Measurements from ENCODE around the gene SPIRE1. TPM values are rescaled to one million over a fixed set of nuclear protein-coding genes. Genes with fewer than 3 reads are reported as not detected.

The SPIRE1 gene
- polyA plus RNA-seq, 1 experiment: 11.6 TPM

GRCh38 chr18:12461326-12461725 is 196.6 kb downstream of the SPIRE1 start:
- DNase-seq (ENCODE audit: low read depth): no peak
- no peaks in the 10 kb centered on the region for H3K27me3 ChIP-seq (ENCODE audit: control insufficient read depth, insufficient read depth, low read length)
- no peak overlapping the region for H3K4me3 ChIP-seq (ENCODE audit: low read depth, low read length)
- H3K36me3 ChIP-seq (ENCODE audit: control insufficient read depth, insufficient read depth, low read length): peaks cover 9% of the 10 kb centered on the region
- no peak for TF ChIP-seq CTCF (IDR thresholded peaks at IDR 0.05; ENCODE audit: insufficient read depth, low read depth, low read length)
- POLR2A ChIA-PET: no interaction called here
- CTCF ChIA-PET: interaction anchor here (1.0 to 1.8 kb wide), 2 partner anchors 15 to 198 kb away, joined by 4 to 7 read pairs; no protein-coding TSS in a partner anchor

DNA sequence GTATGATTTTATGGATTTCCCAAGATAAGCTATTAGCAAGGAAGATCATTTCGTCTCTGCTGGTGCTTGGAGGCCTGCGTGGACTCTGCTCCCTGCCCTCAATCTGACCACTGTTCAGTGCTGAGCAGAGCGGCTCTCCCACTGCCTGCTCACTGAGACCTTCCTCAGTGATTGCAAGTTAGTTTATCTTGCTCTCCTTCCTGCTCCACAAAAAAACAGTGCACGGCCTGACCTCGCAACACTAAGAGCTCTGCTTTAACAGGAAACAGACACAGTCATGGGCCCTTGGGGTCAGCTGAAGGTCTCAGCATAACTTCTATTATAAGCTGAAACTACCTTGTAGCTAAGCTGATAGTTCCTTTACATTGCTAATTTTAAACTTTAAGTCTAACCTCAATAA is 197.0 kb downstream of the SPIRE1 start:
- Histone ChIP-seq H3K27me3 (ENCODE audit: control insufficient read depth, insufficient read depth, low read length) (no peaks in the 10 kb centered on the region), H3K36me3 (ENCODE audit: control insufficient read depth, insufficient read depth, low read length) (peaks cover 9% of the 10 kb centered on the region), H3K4me3 (ENCODE audit: low read depth, low read length) (no peak overlapping the region)
- POLR2A ChIA-PET: no interaction called here
- no peak for DNase-seq (ENCODE audit: low read depth)
- CTCF ChIA-PET: interaction anchor here (1.0 kb wide), 1 partner anchor 15 kb away, joined by 4 read pairs; no protein-coding TSS in a partner anchor
- TF ChIP-seq CTCF (IDR thresholded peaks at IDR 0.05; ENCODE audit: insufficient read depth, low read depth, low read length): no peak

DNA sequence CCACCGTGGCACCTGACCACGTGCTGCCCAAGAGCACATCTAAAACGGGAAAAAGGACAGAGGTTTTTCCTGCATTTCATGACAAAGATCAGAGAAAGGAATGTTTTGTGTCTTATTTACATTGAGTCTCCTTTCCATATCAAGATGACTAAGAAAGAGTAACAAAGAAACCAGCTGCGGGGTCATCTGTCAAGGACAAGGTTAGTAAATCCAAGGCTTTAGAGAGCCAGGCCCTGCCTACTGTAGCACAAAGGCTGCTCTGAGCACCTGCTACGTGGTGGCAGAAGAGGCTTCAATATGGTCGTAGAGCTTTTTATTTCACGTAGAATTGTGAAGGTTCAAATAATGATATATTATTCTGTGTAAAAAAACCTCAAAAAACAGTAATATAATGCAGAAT is 199.1 kb downstream of the SPIRE1 start:
- no peak overlapping the region for H3K4me3 ChIP-seq (ENCODE audit: low read depth, low read length)
- no peaks in the 10 kb centered on the region for H3K27me3 ChIP-seq (ENCODE audit: control insufficient read depth, insufficient read depth, low read length)
- ChIA-PET CTCF (no interaction called here), POLR2A (no interaction called here)
- peaks cover 5% of the 10 kb centered on the region for H3K36me3 ChIP-seq (ENCODE audit: control insufficient read depth, insufficient read depth, low read length)
- TF ChIP-seq CTCF (IDR thresholded peaks at IDR 0.05; ENCODE audit: insufficient read depth, low read depth, low read length): no peak
- DNase-seq (ENCODE audit: low read depth): no peak

GRCh38 chr18:12456441-12456840 is 201.5 kb downstream of the SPIRE1 start:
- TF ChIP-seq CTCF (IDR thresholded peaks at IDR 0.05; ENCODE audit: insufficient read depth, low read depth, low read length): no peak
- ChIA-PET CTCF (no interaction called here), POLR2A (no interaction called here)
- peaks cover 8% of the 10 kb centered on the region for H3K36me3 ChIP-seq (ENCODE audit: control insufficient read depth, insufficient read depth, low read length)
- H3K4me3 ChIP-seq (ENCODE audit: low read depth, low read length): no peak overlapping the region
- no peak for DNase-seq (ENCODE audit: low read depth)
- no peaks in the 10 kb centered on the region for H3K27me3 ChIP-seq (ENCODE audit: control insufficient read depth, insufficient read depth, low read length)

DNA sequence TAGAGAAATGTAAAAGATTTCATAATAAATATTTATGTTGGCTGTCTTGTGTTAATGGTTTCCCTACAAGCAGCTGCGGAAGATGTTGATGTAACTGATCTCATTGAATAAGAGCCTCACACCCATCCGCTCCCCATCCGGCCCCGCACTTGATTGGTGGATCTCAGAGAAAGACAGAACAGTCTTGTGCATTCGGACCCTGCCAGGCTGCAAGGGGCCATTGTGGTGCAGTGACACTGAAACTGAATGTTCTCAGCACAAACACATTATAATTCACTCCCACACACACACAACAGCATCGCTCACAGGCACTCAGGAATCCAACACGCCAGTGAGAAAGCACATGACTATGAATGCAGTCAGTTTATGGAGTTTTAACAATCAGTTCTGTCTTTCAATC is 202.4 kb downstream of the SPIRE1 start:
- ChIA-PET CTCF (no interaction called here), POLR2A (no interaction called here)
- Histone ChIP-seq H3K4me3 (ENCODE audit: low read depth, low read length) (no peak overlapping the region), H3K36me3 (ENCODE audit: control insufficient read depth, insufficient read depth, low read length) (peaks cover 8% of the 10 kb centered on the region), H3K27me3 (ENCODE audit: control insufficient read depth, insufficient read depth, low read length) (no peaks in the 10 kb centered on the region)
- no peak for TF ChIP-seq CTCF (IDR thresholded peaks at IDR 0.05; ENCODE audit: insufficient read depth, low read depth, low read length)
- no peak for DNase-seq (ENCODE audit: low read depth)

Data from BJ (cell line).